DMS114 treated with DMSO at 0.1 percent for 48 hours (cell line): Measurements from ENCODE around the gene CLASRP.
"Not testable (repeated sequence)": the region's sequence is repeated elsewhere in the genome, so short reads cannot be mapped to it uniquely, and the experiment has no call there.

Experiments
- DNase-seq: peaks from one replicate; lab custom pipeline; 2025; ENCODE audit not compliant: unreplicated experiment; lab: John Stamatoyannopoulos, UW

The CLASRP gene, protein sequence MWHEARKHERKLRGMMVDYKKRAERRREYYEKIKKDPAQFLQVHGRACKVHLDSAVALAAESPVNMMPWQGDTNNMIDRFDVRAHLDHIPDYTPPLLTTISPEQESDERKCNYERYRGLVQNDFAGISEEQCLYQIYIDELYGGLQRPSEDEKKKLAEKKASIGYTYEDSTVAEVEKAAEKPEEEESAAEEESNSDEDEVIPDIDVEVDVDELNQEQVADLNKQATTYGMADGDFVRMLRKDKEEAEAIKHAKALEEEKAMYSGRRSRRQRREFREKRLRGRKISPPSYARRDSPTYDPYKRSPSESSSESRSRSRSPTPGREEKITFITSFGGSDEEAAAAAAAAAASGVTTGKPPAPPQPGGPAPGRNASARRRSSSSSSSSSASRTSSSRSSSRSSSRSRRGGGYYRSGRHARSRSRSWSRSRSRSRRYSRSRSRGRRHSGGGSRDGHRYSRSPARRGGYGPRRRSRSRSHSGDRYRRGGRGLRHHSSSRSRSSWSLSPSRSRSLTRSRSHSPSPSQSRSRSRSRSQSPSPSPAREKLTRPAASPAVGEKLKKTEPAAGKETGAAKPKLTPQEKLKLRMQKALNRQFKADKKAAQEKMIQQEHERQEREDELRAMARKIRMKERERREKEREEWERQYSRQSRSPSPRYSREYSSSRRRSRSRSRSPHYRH

DNA sequence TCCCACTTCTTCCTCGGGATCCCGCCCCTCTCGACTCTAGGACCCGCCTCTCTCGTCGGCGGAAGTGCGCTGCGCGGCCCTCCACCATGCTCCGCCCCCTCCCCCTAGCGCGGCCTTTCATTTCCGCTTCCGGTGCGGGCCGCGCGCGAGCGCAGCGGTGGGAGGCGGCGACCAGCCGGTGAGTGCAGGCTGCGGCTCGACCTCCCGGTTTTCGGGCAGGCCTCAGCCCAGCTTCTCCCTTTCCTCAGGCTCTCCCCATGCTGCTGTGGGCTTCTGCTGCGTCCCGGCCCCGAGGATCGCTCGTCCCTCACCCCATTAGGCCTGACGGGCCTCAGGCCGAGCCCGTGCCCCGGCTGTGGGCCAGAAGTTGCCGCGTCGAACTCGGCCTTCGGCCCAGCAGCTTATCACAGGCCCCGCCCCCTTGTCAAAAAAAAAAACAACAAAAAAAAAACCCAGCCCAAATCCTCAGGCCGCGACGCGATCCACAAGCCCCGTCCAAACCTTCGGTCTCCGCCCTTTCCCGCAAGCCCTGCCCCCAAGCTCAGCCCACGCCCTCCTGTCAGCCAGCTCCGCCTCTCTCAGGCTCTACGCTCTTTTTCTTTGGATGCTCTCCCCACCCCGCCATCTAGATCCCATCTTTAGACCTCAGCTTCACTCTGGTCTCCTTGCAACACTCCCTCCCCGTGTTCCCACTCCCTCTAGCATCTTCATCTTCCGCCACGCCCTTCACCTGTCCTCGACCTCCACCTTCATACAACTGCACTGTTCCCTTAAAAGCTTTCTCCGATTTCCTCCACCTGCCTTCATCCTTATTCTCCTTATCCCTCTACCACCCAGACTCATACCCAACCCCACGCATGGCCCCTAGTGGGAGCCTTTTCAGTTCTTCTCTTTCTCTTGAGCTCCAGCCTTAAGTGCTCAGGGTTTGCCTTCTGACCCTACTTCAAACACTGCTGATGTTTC, at the start of gene CLASRP:
TSS of gene CLASRP (plus strand) at position 115 of the 963 bp plus-strand sequence. CDS start 1,168 bp downstream, outside the sequence.
- DNase-seq = peak; percentile 77

DNA sequence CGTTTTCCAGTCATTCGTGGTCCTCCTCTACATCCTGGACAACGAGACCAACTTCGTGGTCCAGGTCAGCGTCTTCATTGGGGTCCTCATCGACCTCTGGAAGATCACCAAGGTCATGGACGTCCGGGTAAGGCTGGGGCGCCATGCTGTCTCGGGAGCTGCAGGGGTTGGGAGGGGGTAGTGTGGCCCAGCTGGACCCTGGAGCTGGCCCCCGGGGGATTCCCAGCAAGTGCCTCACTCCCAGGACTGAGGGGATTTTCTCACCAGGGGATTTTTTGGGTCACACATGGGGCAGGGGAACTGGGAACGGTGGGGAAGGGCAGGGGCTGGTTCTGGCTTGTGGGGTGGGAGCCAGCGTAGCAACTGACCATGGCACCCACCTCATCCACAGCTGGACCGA, 48.4 kb upstream of the CLASRP start:
- DNase-seq = no peak

DNA sequence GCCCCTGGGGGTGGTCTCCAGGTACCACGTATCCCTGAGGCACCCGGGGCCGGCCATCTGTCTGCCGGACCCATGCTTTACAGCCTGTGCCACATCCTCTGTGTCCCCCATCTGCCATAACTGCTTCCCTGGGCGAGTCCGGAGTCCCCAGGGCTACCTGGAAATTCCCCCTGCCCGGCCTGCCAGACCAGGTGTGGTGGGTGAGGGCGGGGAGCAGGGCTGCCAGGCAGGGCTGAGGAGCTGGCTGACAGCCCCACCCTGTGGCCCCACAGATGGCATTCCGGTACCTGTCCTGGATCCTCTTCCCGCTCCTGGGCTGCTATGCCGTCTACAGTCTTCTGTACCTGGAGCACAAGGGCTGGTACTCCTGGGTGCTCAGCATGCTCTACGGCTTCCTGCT, 47.9 kb upstream of the CLASRP start:
- DNase-seq = no peak

DNA sequence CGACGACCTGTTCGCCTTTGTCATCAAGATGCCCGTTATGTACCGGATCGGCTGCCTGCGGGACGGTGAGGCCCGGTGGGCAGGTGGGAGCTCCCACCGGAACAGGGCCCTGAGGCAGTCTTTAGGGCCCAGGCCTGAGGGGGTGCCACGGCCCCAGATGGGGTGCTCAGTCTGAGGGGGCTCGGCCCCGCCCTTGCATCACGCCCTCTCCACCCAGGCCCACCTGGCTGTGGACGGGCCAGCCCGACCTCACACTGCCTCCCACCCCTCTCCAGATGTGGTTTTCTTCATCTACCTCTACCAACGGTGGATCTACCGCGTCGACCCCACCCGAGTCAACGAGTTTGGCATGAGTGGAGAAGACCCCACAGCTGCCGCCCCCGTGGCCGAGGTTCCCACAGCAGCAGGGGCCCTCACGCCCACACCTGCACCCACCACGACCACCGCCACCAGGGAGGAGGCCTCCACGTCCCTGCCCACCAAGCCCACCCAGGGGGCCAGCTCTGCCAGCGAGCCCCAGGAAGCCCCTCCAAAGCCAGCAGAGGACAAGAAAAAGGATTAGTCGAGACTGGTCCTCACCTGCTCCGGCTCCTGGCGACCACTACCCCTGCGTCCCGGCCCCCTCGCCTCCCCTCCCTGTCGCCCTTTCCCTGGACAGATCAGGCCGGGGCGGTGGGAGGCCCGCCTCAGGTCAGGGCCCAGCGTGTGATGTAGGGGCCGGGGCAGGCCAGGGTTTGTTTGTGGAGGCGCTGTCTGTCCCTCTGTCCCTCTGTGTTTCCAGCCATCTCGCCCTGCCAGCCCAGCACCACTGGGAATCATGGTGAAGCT, 46.3 kb upstream of the CLASRP start:
- no peak for DNase-seq

DNA sequence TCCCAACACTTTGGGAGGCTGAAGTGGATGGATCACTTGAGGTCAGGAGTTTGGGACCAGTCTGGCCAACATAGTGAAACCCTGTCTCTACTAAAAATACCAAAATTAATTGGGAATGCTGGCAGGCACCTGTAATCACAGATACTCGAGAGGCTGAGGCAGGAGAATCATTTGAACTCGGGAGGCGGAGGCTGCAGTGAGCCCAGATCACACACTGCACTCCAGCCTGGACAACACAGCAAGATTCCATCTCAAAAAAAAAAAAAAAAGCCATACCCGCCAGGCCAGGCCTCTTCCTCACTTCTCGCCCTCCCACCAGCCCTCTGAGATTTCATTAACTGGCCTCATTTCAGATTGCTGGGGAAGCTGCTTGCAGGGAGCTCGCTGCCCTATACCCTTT, 45.3 kb upstream of the CLASRP start:
- DNase-seq = no peak

DNA sequence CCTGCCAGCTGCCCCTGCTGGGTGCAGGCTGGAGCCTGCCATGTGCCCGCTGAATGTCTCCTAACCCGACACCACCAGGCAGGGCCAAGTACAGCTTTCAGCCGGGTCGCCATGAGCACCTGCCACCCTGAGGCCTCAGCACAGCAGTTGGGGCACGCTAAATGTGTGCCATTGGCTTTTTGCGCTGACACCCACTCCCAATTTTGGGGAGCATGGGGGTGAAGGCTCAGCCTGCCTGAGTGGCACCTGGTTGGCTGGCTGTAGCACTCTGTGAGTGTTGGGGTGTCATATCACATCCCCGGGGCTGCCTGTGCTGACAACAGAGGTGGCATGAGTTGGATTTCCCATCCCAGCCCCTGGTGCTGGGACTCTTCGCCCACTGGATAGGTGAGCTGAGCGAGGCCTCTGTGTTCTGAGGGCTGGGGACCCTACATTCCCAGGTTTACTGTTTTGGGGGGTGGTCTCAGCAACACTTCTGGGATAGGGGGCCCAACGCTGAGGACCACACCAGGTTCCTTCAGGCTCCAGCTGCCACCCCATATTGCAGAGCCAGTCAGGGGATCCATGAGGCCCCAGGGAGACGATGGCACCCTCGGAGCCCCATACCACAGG, 44.8 kb upstream of the CLASRP start:
- no peak for DNase-seq

DNA sequence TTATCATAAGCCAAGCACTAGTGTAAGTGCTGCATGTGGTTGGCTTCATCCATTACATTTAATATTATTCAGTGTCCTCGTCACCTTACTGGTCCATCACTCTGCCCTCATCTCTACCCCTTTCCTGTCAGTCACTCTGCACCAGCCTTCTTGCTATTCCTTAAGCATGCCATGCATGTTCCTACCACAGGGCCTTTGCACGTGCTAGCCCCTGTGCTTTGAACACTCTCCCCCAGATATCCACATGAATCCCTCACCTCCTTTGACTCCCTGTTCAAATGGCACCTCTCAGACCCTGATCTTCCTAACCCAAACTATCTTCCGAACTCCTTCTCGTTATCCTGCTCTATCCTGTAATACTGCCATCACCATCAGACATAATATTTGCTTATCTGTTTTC, 40.8 kb upstream of the CLASRP start:
- no peak for DNase-seq

DNA sequence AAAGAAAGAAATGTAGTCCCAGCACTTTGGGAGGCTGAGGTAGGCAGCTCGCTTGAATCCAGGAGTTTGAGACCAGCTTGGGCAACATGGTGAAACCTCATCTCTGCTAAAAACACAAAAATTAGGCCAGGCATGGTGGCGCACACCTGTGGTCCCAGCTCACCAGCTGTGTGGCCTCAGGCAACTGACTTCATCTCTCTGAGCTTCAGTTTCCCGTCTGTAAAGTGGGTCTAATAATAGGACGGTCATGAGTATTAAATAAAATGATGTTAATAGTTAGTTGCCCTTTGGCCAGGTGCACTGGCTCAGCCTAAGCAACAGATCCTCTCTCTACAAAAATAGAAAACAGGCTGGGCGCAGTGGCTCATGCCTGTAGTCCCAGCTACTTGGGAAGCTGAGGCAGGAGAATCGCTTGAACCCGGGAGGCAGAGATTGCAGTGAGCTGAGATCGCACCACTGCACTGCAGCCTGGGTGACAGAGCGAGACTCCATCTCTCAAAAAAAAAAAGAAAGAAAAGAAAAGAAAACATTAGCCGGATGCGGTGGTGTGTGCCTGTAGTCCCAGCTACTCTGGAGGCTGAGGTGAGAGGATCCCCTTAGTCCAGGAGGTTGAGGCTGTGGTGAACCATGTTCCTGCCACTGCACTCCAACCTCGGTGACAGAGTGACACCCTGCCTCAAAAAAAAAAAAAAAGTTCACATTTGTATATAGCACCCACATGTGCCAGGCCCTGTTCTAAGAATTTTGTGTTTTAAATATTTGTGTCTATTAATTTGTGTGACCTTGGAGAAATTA, 39.5 kb upstream of the CLASRP start:
- not testable (repeated sequence) for DNase-seq

DNA sequence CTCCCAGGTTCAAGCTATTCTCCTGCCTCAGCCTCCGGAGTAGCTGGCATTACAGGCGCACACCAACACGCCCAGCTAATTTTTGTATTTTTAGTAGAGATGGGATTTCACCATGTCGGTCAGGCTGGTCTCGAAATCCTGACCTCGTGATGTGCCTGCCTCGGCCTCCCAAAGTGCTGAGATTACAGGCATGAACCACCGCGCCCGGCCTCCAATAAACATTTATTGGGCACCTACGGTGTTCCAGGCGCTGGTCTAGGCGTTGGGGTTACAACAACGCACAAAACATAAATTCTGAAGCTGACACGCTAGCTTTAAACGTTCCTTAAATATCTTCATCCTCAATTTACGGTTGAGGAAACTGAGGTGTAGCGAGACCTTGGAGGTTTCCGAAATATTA, 38.2 kb upstream of the CLASRP start:
- not testable (repeated sequence) for DNase-seq

DNA sequence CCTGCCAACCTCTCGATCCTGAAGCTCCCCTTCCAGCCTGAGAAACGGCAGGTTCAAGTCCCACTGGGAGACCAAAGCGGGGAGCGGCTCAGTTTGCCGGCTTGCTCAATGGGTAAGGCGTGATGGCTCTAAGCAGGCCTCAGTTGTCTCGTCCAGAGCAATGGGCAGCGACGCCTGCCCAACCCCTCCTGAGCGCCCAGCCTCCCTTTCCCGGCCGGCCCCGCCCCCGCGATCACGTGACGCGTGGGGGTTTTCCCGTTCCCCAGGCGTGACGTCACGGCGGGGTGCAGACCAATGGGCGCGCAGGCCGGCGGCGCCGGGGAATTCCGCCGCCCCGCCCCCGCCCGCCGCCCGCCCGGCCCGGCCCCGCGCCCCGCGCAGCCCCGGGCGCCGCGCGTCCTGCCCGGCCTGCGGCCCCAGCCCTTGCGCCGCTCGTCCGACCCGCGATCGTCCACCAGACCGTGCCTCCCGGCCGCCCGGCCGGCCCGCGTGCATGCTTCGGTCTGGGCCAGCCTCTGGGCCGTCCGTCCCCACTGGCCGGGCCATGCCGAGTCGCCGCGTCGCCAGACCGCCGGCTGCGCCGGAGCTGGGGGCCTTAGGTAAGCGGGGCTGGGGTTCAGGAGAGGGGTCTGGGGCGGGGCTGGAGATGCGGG, 37.6 kb upstream of the CLASRP start, which contains the start of gene RELB:
TSS of gene RELB (plus strand) at position 378 of the 653 bp plus-strand sequence. CDS start at position 494, 116 bp downstream.
- DNase-seq = peak; percentile 7

DNA sequence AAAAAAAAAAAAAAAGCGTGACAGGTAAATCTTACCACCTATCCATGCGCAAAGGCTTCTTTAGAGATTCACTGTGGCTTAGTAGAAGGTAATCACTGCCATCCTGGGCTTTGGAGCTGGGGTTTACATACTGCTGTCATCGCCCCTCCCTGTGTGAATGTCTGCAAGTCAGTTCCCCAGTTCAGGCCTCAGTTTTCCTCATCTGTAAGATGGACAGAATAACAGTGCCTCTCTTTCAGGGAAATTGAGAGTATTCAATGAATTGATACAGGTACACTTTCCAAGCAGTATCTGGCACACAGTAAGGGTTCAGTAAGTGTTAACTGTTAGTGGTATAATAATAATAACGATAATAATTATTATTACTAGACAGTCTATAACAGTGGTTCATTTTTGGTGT, 35.4 kb upstream of the CLASRP start:
- no peak for DNase-seq

DNA sequence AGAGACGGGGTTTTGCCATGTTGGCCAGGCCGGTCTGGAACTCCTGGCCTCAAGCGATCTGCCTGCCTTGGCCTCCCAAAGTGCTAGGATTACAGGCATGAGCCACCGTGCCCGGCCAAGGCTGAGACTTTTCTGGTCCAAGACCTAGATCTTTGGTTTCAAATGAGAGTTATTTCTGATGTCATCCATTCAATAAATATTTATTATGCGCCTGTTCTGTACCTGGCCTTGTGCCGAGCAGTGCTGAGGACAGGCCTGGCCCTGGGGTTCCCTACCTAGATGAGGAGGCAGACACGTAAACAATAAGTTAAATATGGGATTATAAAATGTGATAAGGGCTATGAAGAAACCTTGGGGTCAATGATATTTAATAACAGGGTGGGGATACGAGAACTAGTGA, 33.1 kb upstream of the CLASRP start:
- DNase-seq = no peak

DNA sequence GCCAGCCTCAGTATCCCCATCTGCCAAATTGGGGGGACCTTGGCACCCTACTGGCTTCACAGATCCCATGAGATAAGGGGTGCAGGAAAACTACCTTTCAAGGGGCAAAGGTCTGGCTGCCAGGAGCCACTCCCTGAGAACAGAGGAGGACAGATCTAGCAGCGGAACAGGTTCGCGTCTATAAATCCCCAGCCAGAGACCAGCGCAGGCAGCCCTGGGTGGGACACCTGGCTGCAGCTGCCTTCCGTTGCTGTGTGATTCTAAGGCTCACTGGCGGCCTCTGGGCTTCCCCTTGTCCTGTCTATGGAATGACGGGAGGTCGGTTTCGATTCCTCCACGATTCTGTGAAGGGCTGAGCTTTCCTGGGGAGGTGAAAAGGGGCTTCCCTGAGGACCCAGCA, 30.3 kb upstream of the CLASRP start:
- DNase-seq = no peak

DNA sequence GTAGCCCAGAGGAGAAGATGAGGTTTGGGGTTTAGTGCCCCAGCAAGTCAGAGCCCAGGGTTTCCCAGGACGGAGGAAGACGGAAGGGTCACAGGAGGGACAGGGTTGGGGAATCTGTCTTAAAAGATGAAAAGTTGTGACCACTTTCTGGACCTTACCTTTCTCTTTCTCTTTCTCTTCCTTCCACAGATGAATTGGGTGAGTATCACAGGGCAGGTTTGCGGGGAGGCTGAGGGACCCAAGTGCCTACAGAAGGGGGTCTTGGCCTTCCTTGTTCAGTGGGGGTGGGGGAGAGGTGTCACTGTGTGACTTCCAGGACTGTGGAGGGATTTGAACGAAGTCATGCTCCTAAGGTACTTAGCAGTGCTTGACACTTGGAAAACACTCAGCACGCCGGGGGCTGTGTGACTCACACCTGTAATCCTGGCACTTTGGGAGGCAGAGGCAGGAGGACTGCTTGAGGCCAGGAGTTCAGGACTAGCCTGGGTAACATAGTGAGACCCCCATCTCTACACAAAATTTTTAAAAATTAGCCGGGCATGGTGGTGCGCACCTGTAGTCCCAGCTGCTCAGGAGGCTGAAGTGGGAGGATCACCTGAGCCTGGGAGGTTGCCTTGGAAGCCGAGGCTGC, 29.1 kb upstream of the CLASRP start:
- no peak for DNase-seq

DNA sequence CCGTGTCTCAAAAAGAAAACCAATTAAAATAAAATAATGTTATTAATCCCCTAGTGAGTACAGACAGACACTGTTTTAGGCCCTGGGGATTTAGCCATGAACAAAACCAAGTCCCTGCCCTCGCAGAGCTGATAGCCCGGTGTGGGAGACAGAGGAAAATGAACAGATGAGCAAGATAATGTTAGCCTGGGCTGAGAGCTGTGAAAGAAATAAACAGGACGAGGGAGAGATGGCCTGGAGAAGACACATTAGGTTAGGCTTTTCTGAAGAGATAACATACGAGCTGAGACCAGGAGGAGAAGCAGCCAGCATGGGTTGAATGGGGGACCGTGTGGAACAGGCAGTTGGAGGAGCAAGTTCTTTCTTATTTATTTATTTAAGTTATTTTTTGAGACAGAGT, 28.5 kb upstream of the CLASRP start:
- no peak for DNase-seq

DNA sequence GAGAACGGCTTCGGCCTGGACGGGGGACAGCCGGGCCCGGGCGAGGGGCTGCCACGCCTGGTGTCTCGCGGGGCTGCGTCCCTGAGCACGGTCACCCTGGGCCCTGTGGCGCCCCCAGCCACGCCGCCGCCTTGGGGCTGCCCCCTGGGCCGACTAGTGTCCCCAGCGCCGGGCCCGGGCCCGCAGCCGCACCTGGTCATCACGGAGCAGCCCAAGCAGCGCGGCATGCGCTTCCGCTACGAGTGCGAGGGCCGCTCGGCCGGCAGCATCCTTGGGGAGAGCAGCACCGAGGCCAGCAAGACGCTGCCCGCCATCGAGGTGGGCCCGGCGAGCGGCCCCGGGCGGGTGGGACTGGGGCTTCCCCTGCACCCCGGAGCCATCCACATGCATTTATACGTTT, 26.9 kb upstream of the CLASRP start:
- DNase-seq = no peak

DNA sequence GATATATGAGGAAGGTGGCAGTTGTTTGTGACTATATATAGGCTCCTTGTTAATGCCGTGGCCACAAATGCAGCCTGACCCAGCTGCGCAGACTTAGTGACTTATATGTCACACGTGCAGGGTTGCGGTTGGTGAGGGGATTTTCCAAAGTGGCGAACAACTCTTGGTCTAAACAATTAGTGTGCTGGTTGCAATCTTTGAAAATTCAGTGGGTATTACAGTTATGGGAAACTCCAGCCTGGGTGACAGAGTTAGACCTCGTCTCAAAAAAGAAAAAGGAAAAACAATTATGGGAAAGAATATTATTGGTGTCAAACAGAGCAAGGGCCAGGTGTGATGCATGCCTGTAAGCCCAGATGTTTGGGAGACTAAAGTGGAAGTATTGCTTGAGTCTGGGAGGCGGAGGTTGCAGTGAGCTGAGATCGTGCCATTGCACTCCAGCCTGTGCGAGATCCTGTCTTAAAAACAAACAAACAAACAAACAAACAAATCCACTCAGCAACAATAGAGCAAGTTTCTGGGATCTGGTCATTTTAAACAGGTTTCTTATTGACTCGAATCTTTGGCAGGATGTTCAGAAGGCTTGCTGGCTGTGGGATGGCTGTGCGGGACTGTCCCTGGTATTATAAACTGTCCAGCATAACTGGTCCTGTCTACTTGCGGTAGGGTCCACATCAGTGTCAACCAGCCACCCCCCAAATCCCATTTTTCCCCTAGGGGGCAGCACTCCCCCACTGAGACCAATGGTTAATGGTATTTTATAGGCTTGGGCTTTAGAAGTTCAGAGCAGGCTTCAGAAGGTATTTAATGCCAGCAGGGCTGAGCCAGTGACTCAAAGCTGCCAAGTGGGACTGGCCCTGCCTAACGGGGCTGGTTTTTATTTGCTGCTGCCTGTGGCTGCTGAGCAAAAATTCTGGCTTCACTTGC, 22.2 kb upstream of the CLASRP start:
- DNase-seq = peak; percentile 9
